IMR-90 (cell line): ENCODE measurements around the gene SLC2A3. TPM values are rescaled to one million over a fixed set of nuclear protein-coding genes. Genes with fewer than 3 reads are reported as not detected.
"Not testable (repeated sequence)": the region's sequence is repeated elsewhere in the genome, so short reads cannot be mapped to it uniquely, and the experiment has no call there.

ENCODE experiments used
- ATAC-seq: fragments of 200-7000 bp; cut with Tn5 transposase; 2 replicates; pipeline ENCODE4 v1.9.1; 2020; ENCODE audit warnings: low read depth, mild to moderate bottlenecking, moderate library complexity
- BruUV-seq: library from RNA; stranded (reverse); fragments of 400-500 nt; replicated peaks from 2 replicates; lab custom pipeline; 2021; lab: Mats Ljungman, UMichigan
- CTCF ChIA-PET: fragments of 300-600 bp; formaldehyde crosslinking; extraction: SDS; loops from one replicate; lab custom pipeline; 2021; ENCODE audit warnings: antibody characterized with exemption; lab: Yijun Ruan, JAX
- POLR2A ChIA-PET: fragments of 300-600 bp; sonication (Branson Sonifier 250); formaldehyde crosslinking; loops from one replicate; lab custom pipeline; 2022; ENCODE audit warnings: antibody characterized with exemption; ENCODE audit not compliant: unreplicated experiment; lab: Charles Lee
- DNase-seq: peaks from one replicate; pipeline ENCODE4 v3.0.0; 2013
- H2AFZ ChIP-seq: replicated peaks from 2 replicates; pipeline ENCODE3; 2013; ENCODE audit warnings: low read length, mild to moderate bottlenecking; ENCODE audit not compliant: poor library complexity
- H2AK5ac ChIP-seq: 2 replicates; pipeline ENCODE4 v1.6.1; 2013; ENCODE audit warnings: low read depth, low read length, inconsistent platforms
- H2AK9ac ChIP-seq: replicated peaks from 2 replicates; pipeline ENCODE3; 2013; ENCODE audit warnings: mild to moderate bottlenecking, low read depth, low read length, moderate library complexity; ENCODE audit not compliant: poor library complexity
- H2BK120ac ChIP-seq: 2 replicates; pipeline ENCODE4 v1.6.1; 2013; ENCODE audit warnings: low read depth, low read length, inconsistent platforms
- H2BK15ac ChIP-seq: 3 replicates; pipeline ENCODE4 v1.6.1; 2013; ENCODE audit warnings: low read depth, low read length, inconsistent platforms
- H2BK20ac ChIP-seq: 2 replicates; pipeline ENCODE4 v1.6.1; 2013; ENCODE audit warnings: low read depth, mild to moderate bottlenecking, inconsistent platforms, low read length, moderate library complexity
- H2BK5ac ChIP-seq: 2 replicates; pipeline ENCODE4 v1.6.1; 2013; ENCODE audit warnings: mild to moderate bottlenecking, low read depth, low read length, inconsistent platforms; ENCODE audit not compliant: poor library complexity, severe bottlenecking
- H3K14ac ChIP-seq: replicated peaks from 2 replicates; pipeline ENCODE4 v1.6.1; 2013; ENCODE audit warnings: low read depth, low read length, inconsistent platforms
- H3K18ac ChIP-seq: 2 replicates; pipeline ENCODE4 v1.6.1; 2013; ENCODE audit warnings: low read depth, low read length, control low read depth
- H3K23ac ChIP-seq: 2 replicates; pipeline ENCODE4 v1.6.1; 2013; ENCODE audit warnings: low read depth, low read length, inconsistent platforms
- H3K27ac ChIP-seq: 2 replicates; pipeline ENCODE4 v1.5.1; 2013; ENCODE audit warnings: mild to moderate bottlenecking, control low read depth, low read length; ENCODE audit not compliant: insufficient read depth
- H3K27me3 ChIP-seq: 2 replicates; pipeline ENCODE4 v1.6.1; 2013; ENCODE audit warnings: low read length; ENCODE audit not compliant: control insufficient read depth, insufficient read depth
- H3K36me3 ChIP-seq: 2 replicates; pipeline ENCODE4 v1.6.1; 2013; ENCODE audit warnings: low read length, mixed read lengths; ENCODE audit not compliant: control insufficient read depth, insufficient read depth
- H3K4ac ChIP-seq: 2 replicates; pipeline ENCODE4 v1.6.1; 2013; ENCODE audit warnings: low read depth, low read length, inconsistent platforms
- H3K4me1 ChIP-seq: 2 replicates; pipeline ENCODE4 v1.6.1; 2013; ENCODE audit warnings: low read length, mixed read lengths; ENCODE audit not compliant: control insufficient read depth, insufficient read depth
- H3K4me2 ChIP-seq: 2 replicates; pipeline ENCODE4 v1.6.1; 2013; ENCODE audit warnings: low read depth, mild to moderate bottlenecking, control low read depth, low read length, moderate library complexity
- H3K4me3 ChIP-seq: 2 replicates; pipeline ENCODE4 v1.5.1; 2013; ENCODE audit warnings: low read depth, mild to moderate bottlenecking, control low read depth, low read length, moderate library complexity; ENCODE audit not compliant: insufficient read depth
- H3K56ac ChIP-seq: 2 replicates; pipeline ENCODE4 v1.6.1; 2013; ENCODE audit warnings: low read length, inconsistent platforms; ENCODE audit not compliant: insufficient read depth; ENCODE audit errors: extremely low read depth
- H3K79me1 ChIP-seq, 2 experiments: 2 replicates each; pipeline ENCODE4 v1.6.1; 2013; ENCODE audit warnings: low read length in 2 of 2, inconsistent platforms in 1 of 2, low read depth in 1 of 2
- H3K9ac ChIP-seq: 2 replicates; pipeline ENCODE4 v1.6.1; 2013; ENCODE audit warnings: low read depth, low read length, control low read depth
- H3K9me1 ChIP-seq: 2 replicates; pipeline ENCODE4 v1.6.1; 2013; ENCODE audit warnings: low read length, inconsistent platforms; ENCODE audit not compliant: insufficient read depth
- H3K9me3 ChIP-seq: 2 replicates; pipeline ENCODE4 v1.6.1; 2013; ENCODE audit warnings: low read length; ENCODE audit not compliant: control insufficient read depth, insufficient read depth
- H4K20me1 ChIP-seq: 2 replicates; pipeline ENCODE4 v1.6.1; 2013; ENCODE audit warnings: low read length, inconsistent platforms; ENCODE audit not compliant: insufficient read depth
- H4K5ac ChIP-seq: 2 replicates; pipeline ENCODE4 v1.6.1; 2013; ENCODE audit warnings: mild to moderate bottlenecking, low read depth, low read length, control low read depth
- H4K8ac ChIP-seq, 2 experiments: 2 replicates each; pipeline ENCODE4 v1.6.1; 2013; ENCODE audit warnings: low read depth in 2 of 2, low read length in 2 of 2, control low read depth in 1 of 2, inconsistent platforms in 1 of 2
- H4K91ac ChIP-seq: 2 replicates; pipeline ENCODE4 v1.6.1; 2013; ENCODE audit warnings: low read depth, low read length, inconsistent platforms; ENCODE audit not compliant: insufficient read depth
- POLR2A ChIP-seq: IDR thresholded peaks from 2 replicates; pipeline ENCODE4 v1.6.1; 2012; ENCODE audit warnings: mild to moderate bottlenecking, low read depth, low read length
- SMC3 ChIP-seq: fragments of 150-350 bp; IDR thresholded peaks from 2 replicates; pipeline ENCODE4 v1.6.1; 2016; ENCODE audit warnings: low read depth, mild to moderate bottlenecking, antibody characterized with exemption, low read length, moderate library complexity
- WGBS, 2 experiments: methylation state at CpG; one replicate each; pipeline versions ENCODE4 v1.1.5 to v1.1.7; 2013; ENCODE audit warnings: missing lambda C conversion rate in 2 of 2; ENCODE audit not compliant: insufficient read length in 1 of 2; ENCODE audit errors: extremely low coverage in 2 of 2; 5-methylcytosine and 5-hydroxymethylcytosine counted together
- dilution Hi-C: fragments of 300-500 bp; cut with HindIII; formaldehyde crosslinking; loops from one replicate; pipeline ENCODE4 v1.14.3; 2018; ENCODE audit warnings: low sequenced_read_pairs; ENCODE audit not compliant: unreplicated experiment
- in situ Hi-C: fragments of 300-500 bp; cut with MboI; formaldehyde crosslinking; loops from 3 replicates; pipeline ENCODE4 v1.14.3; 2019; ENCODE audit warnings: low sequenced_read_pairs, inconsistent platforms, mixed read lengths
- intact Hi-C: fragments of 100-400 bp; cut with micrococcal nuclease; formaldehyde crosslinking; loops from 2 replicates; pipeline ENCODE4 v1.10.0; 2022
- polyA plus RNA-seq, 3 experiments: library from polyadenylated mRNA; depleted of rRNA; stranded (reverse); fragments of >200 nt; gene quantifications; 2 replicates each; pipeline ENCODE4 v1.2.3, GENCODE V29; 2012; ENCODE audit warnings: low replicate concordance in 1 of 3
- total RNA-seq: library from RNA; depleted of rRNA; stranded (reverse); fragments of >200 nt; gene quantifications from 2 replicates; pipeline ENCODE4 v1.2.3, GENCODE V29; 2012

SLC2A3 gene
- total and polyA plus RNA-seq, 2 of the 4 experiments (the other 2 are of a cell fraction): 46.1 to 54.8 TPM

GRCh38 chr12:7972734-7973456 lies 36.9 kb upstream of the SLC2A3 start (continued):
- TF ChIP-seq POLR2A: no peak
- no peak for TF ChIP-seq SMC3

GRCh38 chr12:7972269-7972668 lies 36.3 kb upstream of the SLC2A3 start:
- H3K36me3 ChIP-seq, H4K20me1 ChIP-seq, H2BK15ac ChIP-seq, DNase-seq, H4K91ac ChIP-seq, H2AFZ ChIP-seq, H3K4me1 ChIP-seq, H4K5ac ChIP-seq, ATAC-seq, H3K9ac ChIP-seq, H3K14ac ChIP-seq, H3K18ac ChIP-seq, H3K9me1 ChIP-seq, H3K4ac ChIP-seq, H3K79me1 ChIP-seq, POLR2A ChIA-PET, H2AK5ac ChIP-seq, H3K9me3 ChIP-seq, H3K4me2 ChIP-seq, H3K27ac ChIP-seq, H2BK20ac ChIP-seq, H3K56ac ChIP-seq, BruUV-seq, H3K4me3 ChIP-seq, H3K23ac ChIP-seq, H4K8ac ChIP-seq, in situ Hi-C loops, H3K27me3 ChIP-seq, dilution Hi-C loops, H2AK9ac ChIP-seq: not testable (repeated sequence)
- no CpG with 5 or more reads among the region's 9 CpGs for WGBS, 2 experiments
- 0 out of 2 replicates have a peak overlapping the region, but pooled peaks have one; percentile 8 for H2BK120ac ChIP-seq
- intact Hi-C loops: loop anchor here (5.0 kb wide), 1 partner anchor 725 kb away; the partner anchor contains the start of gene RIMKLB
- CTCF ChIA-PET: interaction anchor here (0.8 kb wide), 1 partner anchor 34 kb away, joined by 3 read pairs; no protein-coding TSS in a partner anchor
- H2BK5ac ChIP-seq: peak overlapping the region; percentile 59

DNA sequence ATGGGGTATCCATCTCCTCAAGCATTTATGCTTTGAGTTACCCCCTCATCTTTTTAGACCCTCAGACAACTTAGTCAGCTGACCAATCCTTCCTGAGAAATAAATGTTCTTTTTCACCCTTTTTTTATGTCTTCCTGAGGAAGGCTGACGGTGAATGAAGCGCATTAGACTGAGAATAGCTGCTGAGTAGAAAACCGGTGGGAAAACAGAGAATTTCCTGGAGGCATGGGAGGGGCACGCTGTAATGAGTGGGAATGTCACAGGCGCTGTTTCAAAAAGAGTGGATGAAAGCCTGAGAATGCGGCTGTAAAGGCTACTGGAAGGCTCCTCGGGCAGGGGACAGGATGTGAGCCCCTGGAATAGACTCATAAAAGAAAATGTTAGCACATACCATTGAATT lies 35.8 kb upstream of the SLC2A3 start:
- H2AK5ac ChIP-seq, BruUV-seq, H3K4me3 ChIP-seq, H3K4me1 ChIP-seq, H3K4me2 ChIP-seq, H3K18ac ChIP-seq, in situ Hi-C loops, H3K9me1 ChIP-seq, H4K20me1 ChIP-seq, H3K27ac ChIP-seq, ATAC-seq, H4K5ac ChIP-seq, H3K27me3 ChIP-seq, H2BK15ac ChIP-seq, H3K56ac ChIP-seq, H4K91ac ChIP-seq, H3K9me3 ChIP-seq, H3K79me1 ChIP-seq, DNase-seq, H2AFZ ChIP-seq, H2AK9ac ChIP-seq, H3K36me3 ChIP-seq, H3K14ac ChIP-seq, POLR2A ChIA-PET, H2BK20ac ChIP-seq, dilution Hi-C loops, H3K23ac ChIP-seq: not testable (repeated sequence)
- peak overlapping the region; percentile 30; the same call in 1 of the 2 replicates for H2BK120ac ChIP-seq
- H2BK5ac ChIP-seq: peak overlapping the region; percentile 96
- peak overlapping the region; percentile 88; the same call in 1 of the 2 replicates for H3K9ac ChIP-seq
- CTCF ChIA-PET: interaction anchor here (0.7 to 2.0 kb wide), 4 partner anchors 11 to 38 kb away, joined by 3 to 6 read pairs (median 5); no protein-coding TSS in a partner anchor
- peak overlapping the region; percentile 39 to 94; a peak in 1 of 4 replicates for H4K8ac ChIP-seq
- intact Hi-C loops: loop anchor here (2.0 to 5.0 kb wide), 3 partner anchors 23 to 726 kb away; partner anchors contain the start of gene RIMKLB
- no CpG with 5 or more reads among the region's 7 CpGs for WGBS, 2 experiments
- H3K4ac ChIP-seq: peak overlapping the region; percentile 59; the same call in 1 of the 2 replicates
